Measurements from ENCODE around the gene MTFP1. TPM values are rescaled to one million over a fixed set of nuclear protein-coding genes. Genes with fewer than 3 reads are reported as not detected.

MTFP1 gene
- total and polyA plus RNA-seq, 4 donors, result 6.8 to 20.2 (median 8.8) TPM

GRCh38 chr22:30474683-30475424 is 49.3 kb downstream of the MTFP1 start:
- DNase-seq (ENCODE audit: low spot score), result no peak
- peaks cover 5 to 35% (median 23%) of the 10 kb centered on the region in 4 donors for H3K4me1 ChIP-seq (ENCODE audit: control insufficient read depth in 4 of 4, insufficient read depth in 4 of 4, low read length in 3 of 4)
- no peaks in the 10 kb centered on the region for H3K27me3 ChIP-seq (ENCODE audit: control insufficient read depth in 4 of 4, insufficient read depth in 4 of 4, low read length in 3 of 4)
- no peak overlapping the region for H3K27ac ChIP-seq (ENCODE audit: low read depth in 1 of 2, low read length in 2 of 2)
- no peaks in the 10 kb centered on the region for H3K36me3 ChIP-seq (ENCODE audit: control insufficient read depth in 4 of 4, insufficient read depth in 3 of 4, low read depth in 1 of 4, low read length in 3 of 4)
- WGBS, result 73% methylated on average over 6 of the region's 6 CpGs
- H3K9ac ChIP-seq (ENCODE audit: low read depth in 1 of 2, low read length in 2 of 2), result no peak overlapping the region
- no peaks in the 10 kb centered on the region for H3K9me3 ChIP-seq (ENCODE audit: control insufficient read depth in 4 of 4, low read length in 3 of 4)
- TF ChIP-seq RAD21 (IDR thresholded peaks at IDR 0.05), result no peak
- no peak for TF ChIP-seq GABPA (IDR thresholded peaks at IDR 0.05 in 1 of 2, conservative IDR thresholded peaks at IDR 0.05 in 1 of 2)
- TF ChIP-seq ATF3 (IDR thresholded peaks at IDR 0.05), result no peak
- no peak for TF ChIP-seq REST (IDR thresholded peaks at IDR 0.05)
- no peak for TF ChIP-seq NR2F2 (IDR thresholded peaks at IDR 0.05)
- TF ChIP-seq JUND (IDR thresholded peaks at IDR 0.05), result no peak
- TF ChIP-seq, protein P1, sequence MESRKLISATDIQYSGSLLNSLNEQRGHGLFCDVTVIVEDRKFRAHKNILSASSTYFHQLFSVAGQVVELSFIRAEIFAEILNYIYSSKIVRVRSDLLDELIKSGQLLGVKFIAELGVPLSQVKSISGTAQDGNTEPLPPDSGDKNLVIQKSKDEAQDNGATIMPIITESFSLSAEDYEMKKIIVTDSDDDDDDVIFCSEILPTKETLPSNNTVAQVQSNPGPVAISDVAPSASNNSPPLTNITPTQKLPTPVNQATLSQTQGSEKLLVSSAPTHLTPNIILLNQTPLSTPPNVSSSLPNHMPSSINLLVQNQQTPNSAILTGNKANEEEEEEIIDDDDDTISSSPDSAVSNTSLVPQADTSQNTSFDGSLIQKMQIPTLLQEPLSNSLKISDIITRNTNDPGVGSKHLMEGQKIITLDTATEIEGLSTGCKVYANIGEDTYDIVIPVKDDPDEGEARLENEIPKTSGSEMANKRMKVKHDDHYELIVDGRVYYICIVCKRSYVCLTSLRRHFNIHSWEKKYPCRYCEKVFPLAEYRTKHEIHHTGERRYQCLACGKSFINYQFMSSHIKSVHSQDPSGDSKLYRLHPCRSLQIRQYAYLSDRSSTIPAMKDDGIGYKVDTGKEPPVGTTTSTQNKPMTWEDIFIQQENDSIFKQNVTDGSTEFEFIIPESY (IDR thresholded peaks at IDR 0.05), result no peak
- no peak for TF ChIP-seq SP1 (IDR thresholded peaks at IDR 0.05)
- TF ChIP-seq YY1 (IDR thresholded peaks at IDR 0.05), result no peak
- no peak for TF ChIP-seq RXRA (IDR thresholded peaks at IDR 0.05)
- TF ChIP-seq FOXA2 (IDR thresholded peaks at IDR 0.05), result no peak
- TF ChIP-seq HNF4A (conservative IDR thresholded peaks at IDR 0.05), result no peak
- H3K4me3 ChIP-seq (ENCODE audit: low read depth in 1 of 3, low read length in 3 of 3), result no peak overlapping the region

Small RNA genes within 50 kb of the gene (small RNA-seq; reads per million reads assigned to genes)
- gene AC004832.3, result not detected
- gene RNU6-564P, result not detected

Other genes with a start within 250 kb of the MTFP1 start
- gene LIF, start 179.0 kb upstream of the MTFP1 start, total RNA-seq, result under 1 TPM; 0.08 to 0.09 TPM
- gene LIF, start 179.0 kb upstream of the MTFP1 start, polyA plus RNA-seq, result under 1 TPM in 1 of 2 donors, not detected in 1; 0.10 TPM
- gene OSM, start 158.9 kb upstream of the MTFP1 start, total RNA-seq, result under 1 TPM; 0.25 to 0.84 TPM
- gene OSM, start 158.9 kb upstream of the MTFP1 start, polyA plus RNA-seq, result under 1 TPM in 1 of 2 donors, not detected in 1; 0.09 TPM
- 1 to 10 TPM; 1.8 to 2.5 TPM for gene CASTOR1, start 136.3 kb upstream of the MTFP1 start, total RNA-seq
- 1 to 10 TPM; 2.2 to 5.4 TPM for gene CASTOR1, start 136.3 kb upstream of the MTFP1 start, polyA plus RNA-seq
- gene TBC1D10A, start 98.8 kb upstream of the MTFP1 start, total RNA-seq, result 1 to 10 TPM; 3.6 to 8.2 TPM
- 1 to 10 TPM; 8.2 to 9.2 TPM for gene TBC1D10A, start 98.8 kb upstream of the MTFP1 start, polyA plus RNA-seq
- gene SF3A1, start 68.9 kb upstream of the MTFP1 start, total RNA-seq, result 10 to 100 TPM; 19.6 to 41.6 TPM
- 10 to 100 TPM; 22.7 to 25.0 TPM for gene SF3A1, start 68.9 kb upstream of the MTFP1 start, polyA plus RNA-seq
- gene CCDC157, start 68.8 kb upstream of the MTFP1 start, total RNA-seq, result 1 to 10 TPM; 1.3 to 1.4 TPM
- under 1 TPM; 0.53 to 0.69 TPM for gene CCDC157, start 68.8 kb upstream of the MTFP1 start, polyA plus RNA-seq
- gene RNF215, start 38.4 kb upstream of the MTFP1 start, total RNA-seq, result 1 to 10 TPM; 7.2 to 7.3 TPM
- gene RNF215, start 38.4 kb upstream of the MTFP1 start, polyA plus RNA-seq, result 1 to 10 TPM in 1 of 2 donors, under 1 TPM in 1; 0.71 to 4.4 TPM
- 100 to 1,000 TPM in 1 of 2 donors, 1 to 10 TPM in 1; 6.5 to 110 TPM for gene SEC14L2, start 28.8 kb upstream of the MTFP1 start, total RNA-seq
- gene SEC14L2, start 28.8 kb upstream of the MTFP1 start, polyA plus RNA-seq, result 10 to 100 TPM; 27.6 to 71.6 TPM
- under 1 TPM in 1 of 2 donors, not detected in 1; 0.33 TPM for gene SEC14L3, start 46.2 kb downstream of the MTFP1 start, total RNA-seq
- under 1 TPM in 1 of 2 donors, not detected in 1; 0.32 TPM for gene SEC14L3, start 46.2 kb downstream of the MTFP1 start, polyA plus RNA-seq
- 10 to 100 TPM; 21.2 to 30.3 TPM for gene SEC14L4, start 79.9 kb downstream of the MTFP1 start, total RNA-seq
- 10 to 100 TPM in 1 of 2 donors, 1 to 10 TPM in 1; 5.4 to 13.3 TPM for gene SEC14L4, start 79.9 kb downstream of the MTFP1 start, polyA plus RNA-seq
- gene SEC14L6, start 121.0 kb downstream of the MTFP1 start, total RNA-seq, result under 1 TPM; 0.25 to 0.70 TPM
- under 1 TPM; 0.18 to 0.31 TPM for gene SEC14L6, start 121.0 kb downstream of the MTFP1 start, polyA plus RNA-seq
- gene GAL3ST1, start 148.9 kb downstream of the MTFP1 start, total RNA-seq, result 10 to 100 TPM in 1 of 2 donors, 1 to 10 TPM in 1; 1.0 to 19.4 TPM
- 1 to 10 TPM; 1.4 to 1.7 TPM for gene GAL3ST1, start 148.9 kb downstream of the MTFP1 start, polyA plus RNA-seq
- gene PES1, start 166.1 kb downstream of the MTFP1 start, total RNA-seq, result 10 to 100 TPM; 22.0 to 22.6 TPM
- gene PES1, start 166.1 kb downstream of the MTFP1 start, polyA plus RNA-seq, result 10 to 100 TPM; 20.0 to 33.1 TPM
- gene TCN2, start 181.4 kb downstream of the MTFP1 start, total RNA-seq, result 10 to 100 TPM in 1 of 2 donors, 1 to 10 TPM in 1; 6.7 to 12.4 TPM
- gene TCN2, start 181.4 kb downstream of the MTFP1 start, polyA plus RNA-seq, result 10 to 100 TPM; 13.6 to 14.1 TPM
- gene SLC35E4, start 210.0 kb downstream of the MTFP1 start, total RNA-seq, result 1 to 10 TPM in 1 of 2 donors, under 1 TPM in 1; 0.19 to 1.2 TPM
- under 1 TPM; 0.14 to 0.42 TPM for gene SLC35E4, start 210.0 kb downstream of the MTFP1 start, polyA plus RNA-seq
- 1 to 10 TPM; 1.3 to 2.3 TPM for gene DUSP18, start 242.1 kb downstream of the MTFP1 start, total RNA-seq
- gene DUSP18, start 242.1 kb downstream of the MTFP1 start, polyA plus RNA-seq, result 1 to 10 TPM; 1.0 to 1.9 TPM

Measured in liver (tissue), 10 donors.